RWPE1 (cell line): ENCODE measurements around the gene PRF1.
"Not testable (repeated sequence)": the region's sequence is repeated elsewhere in the genome, so short reads cannot be mapped to it uniquely, and the experiment has no call there.

Source experiments
- CTCF ChIA-PET: fragments of 350-600 bp; sonication (Branson Sonifier 250); formaldehyde crosslinking; extraction: SDS; loops from one replicate; lab custom pipeline; 2021; lab: Yijun Ruan, JAX
- POLR2A ChIA-PET: fragments of 400-600 bp; formaldehyde crosslinking; extraction: SDS; loops from one replicate; lab custom pipeline; 2020; ENCODE audit warnings: antibody characterized with exemption; ENCODE audit not compliant: low non-redundant PET; lab: Yijun Ruan, JAX
- DNase-seq: peaks from one replicate; pipeline ENCODE4 v3.0.0; 2012; ENCODE audit warnings: low spot score
- H3K27ac ChIP-seq: fragments of 450-650 bp; 2 replicates; pipeline ENCODE4 v1.5.1; 2017
- TF ChIP-seq, protein P1 (sequence below): fragments of 450-650 bp; conservative IDR thresholded peaks from 2 replicates; pipeline ENCODE4 v1.5.1; 2017; ENCODE audit warnings: low read depth, mild to moderate bottlenecking

Gene PRF1

DNA sequence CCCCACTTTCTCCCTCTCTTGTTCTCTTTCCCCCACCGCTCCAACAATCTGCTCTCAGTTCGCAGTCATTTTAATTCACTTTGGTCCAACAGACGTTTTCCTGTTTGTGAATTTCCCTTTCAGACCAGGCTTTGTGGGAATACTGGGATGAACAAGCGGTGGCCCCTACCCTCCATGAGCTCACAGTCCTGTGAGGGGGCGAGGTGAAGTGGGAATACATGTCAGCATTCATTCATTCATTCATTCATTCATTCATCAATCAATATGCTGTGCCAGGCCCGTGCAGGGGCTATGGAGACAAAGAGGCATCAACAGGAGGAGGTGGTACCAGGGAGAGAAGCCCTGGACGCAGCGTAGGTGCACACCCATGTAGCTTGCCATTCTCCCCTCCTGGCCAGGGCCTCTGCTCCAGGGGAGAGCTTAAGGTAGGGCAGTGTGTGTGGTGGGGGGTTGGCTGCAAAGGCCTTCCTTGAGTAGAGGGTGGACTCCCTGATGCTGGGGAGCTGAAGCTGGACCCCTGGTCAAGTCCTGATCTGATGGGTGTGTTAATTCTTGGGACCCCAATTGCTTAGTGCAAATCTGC lies 16.1 kb downstream of the PRF1 start:
- no peak overlapping the region for H3K27ac ChIP-seq
- TF ChIP-seq, protein P1, sequence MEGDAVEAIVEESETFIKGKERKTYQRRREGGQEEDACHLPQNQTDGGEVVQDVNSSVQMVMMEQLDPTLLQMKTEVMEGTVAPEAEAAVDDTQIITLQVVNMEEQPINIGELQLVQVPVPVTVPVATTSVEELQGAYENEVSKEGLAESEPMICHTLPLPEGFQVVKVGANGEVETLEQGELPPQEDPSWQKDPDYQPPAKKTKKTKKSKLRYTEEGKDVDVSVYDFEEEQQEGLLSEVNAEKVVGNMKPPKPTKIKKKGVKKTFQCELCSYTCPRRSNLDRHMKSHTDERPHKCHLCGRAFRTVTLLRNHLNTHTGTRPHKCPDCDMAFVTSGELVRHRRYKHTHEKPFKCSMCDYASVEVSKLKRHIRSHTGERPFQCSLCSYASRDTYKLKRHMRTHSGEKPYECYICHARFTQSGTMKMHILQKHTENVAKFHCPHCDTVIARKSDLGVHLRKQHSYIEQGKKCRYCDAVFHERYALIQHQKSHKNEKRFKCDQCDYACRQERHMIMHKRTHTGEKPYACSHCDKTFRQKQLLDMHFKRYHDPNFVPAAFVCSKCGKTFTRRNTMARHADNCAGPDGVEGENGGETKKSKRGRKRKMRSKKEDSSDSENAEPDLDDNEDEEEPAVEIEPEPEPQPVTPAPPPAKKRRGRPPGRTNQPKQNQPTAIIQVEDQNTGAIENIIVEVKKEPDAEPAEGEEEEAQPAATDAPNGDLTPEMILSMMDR: no peak
- CTCF ChIA-PET: no interaction called here
- DNase-seq: no peak
- POLR2A ChIA-PET: no interaction called here

DNA sequence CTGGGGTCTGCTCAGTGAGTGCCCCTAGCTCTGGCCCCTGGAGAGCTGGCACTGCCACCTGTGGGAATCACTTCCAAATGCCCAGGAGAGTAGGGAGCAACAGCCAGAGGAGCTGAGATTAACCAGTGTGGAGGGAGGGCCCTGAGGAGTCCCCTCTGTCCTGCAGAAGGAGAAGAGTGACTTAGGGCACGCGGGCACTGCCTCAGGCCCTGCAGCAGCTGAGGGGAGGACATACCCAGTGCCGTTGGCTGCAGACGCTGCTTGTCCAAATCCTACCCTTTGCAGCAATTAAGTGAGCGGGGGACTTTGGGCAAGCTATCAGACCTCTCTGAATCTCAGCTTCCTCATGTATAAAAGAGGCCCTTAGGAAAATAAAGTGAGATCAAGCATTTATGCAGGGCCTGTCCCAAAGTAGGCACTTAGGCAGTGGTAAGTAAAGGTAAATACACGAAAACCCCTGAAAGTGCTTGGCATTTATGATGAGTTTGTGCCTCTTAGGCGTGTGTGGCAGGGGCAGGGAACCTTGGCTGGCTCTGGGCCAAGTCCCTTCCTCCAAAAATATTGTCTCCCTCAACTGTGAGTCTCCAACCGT lies 16.9 kb downstream of the PRF1 start:
- CTCF ChIA-PET: interaction anchor here (0.6 to 0.7 kb wide), 2 partner anchors 122 to 1039 kb away, joined by 3 to 4 read pairs; no protein-coding TSS in a partner anchor
- POLR2A ChIA-PET: no interaction called here
- TF ChIP-seq, protein P1: no peak
- H3K27ac ChIP-seq: no peak overlapping the region
- no peak for DNase-seq

DNA sequence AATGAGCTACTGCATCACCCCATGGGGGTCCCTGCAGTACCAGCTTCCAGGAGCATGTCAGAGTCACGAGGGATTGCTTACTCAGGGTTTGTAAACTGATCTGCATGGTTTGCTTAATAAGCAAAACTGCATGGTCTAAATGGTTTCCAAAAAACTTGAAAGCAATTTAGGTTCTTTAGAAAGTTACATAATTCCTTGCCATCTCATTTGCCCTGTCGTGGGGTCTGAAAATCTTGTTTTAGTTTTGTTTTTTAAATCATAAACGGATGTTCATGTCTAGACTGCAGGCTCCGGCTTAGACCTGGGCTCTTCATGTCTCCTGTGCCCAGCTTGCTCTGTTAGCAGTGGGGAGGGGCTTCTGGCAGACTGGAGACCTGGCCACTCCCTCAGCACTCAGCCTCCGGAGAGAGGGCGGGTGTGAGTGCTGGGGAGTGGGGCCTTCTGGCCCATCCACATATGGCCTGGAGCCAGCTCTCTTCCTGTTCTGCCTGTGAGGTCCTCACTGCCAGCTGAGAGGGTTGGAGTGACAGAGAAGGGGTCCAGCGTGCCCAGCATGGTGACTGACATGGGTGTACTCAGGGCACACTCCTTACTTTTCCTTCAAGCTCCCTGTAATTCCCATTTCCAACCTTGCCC lies 17.5 kb downstream of the PRF1 start:
- CTCF ChIA-PET: interaction anchor here (0.6 to 0.7 kb wide), 2 partner anchors 122 to 1038 kb away, joined by 3 to 4 read pairs; no protein-coding TSS in a partner anchor
- POLR2A ChIA-PET: no interaction called here
- TF ChIP-seq, protein P1: no peak
- H3K27ac ChIP-seq: no peak overlapping the region
- no peak for DNase-seq

DNA sequence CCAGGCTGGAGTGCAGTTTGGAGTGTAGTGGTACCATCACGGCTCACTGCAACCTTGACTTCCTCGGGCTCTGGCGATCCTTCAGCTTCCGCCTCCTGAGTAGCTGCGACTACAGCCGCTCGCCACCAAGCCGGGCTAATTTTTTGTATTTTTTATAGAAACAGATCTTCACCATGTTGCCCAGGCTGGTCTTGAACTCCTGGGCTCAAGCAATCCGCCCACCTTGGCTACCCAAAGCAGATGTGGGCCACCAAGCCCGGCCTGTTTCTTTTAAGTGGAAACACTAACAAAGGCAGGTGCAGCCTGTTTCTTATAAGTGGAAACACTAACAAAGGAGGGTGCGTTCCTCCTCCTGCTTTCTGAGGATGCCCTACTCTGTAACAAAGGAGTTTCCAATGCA lies 18.2 kb downstream of the PRF1 start:
- TF ChIP-seq, protein P1: no peak
- no peak for DNase-seq
- no peak overlapping the region for H3K27ac ChIP-seq
- ChIA-PET CTCF (no interaction called here), POLR2A (no interaction called here)

DNA sequence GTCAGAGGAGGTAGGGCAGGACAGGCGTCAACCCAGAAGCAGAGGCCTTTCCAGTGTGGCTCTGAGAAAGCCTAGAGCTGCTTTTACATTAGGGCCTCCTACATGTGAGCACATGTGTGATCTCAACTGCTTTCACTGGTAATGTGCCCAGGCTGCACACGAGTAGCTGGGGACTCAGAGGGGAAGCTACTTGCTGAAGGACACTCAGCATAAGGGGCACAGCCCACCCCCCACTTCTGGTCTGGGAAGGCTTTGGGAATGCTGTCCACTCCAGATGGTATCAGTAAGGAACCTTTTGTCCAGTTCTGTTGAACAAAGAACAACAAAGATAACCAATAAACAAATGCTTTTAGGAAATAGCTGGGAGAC lies 18.9 kb downstream of the PRF1 start:
- TF ChIP-seq, protein P1: no peak
- ChIA-PET POLR2A (no interaction called here), CTCF (no interaction called here)
- no peak overlapping the region for H3K27ac ChIP-seq
- DNase-seq: no peak

DNA sequence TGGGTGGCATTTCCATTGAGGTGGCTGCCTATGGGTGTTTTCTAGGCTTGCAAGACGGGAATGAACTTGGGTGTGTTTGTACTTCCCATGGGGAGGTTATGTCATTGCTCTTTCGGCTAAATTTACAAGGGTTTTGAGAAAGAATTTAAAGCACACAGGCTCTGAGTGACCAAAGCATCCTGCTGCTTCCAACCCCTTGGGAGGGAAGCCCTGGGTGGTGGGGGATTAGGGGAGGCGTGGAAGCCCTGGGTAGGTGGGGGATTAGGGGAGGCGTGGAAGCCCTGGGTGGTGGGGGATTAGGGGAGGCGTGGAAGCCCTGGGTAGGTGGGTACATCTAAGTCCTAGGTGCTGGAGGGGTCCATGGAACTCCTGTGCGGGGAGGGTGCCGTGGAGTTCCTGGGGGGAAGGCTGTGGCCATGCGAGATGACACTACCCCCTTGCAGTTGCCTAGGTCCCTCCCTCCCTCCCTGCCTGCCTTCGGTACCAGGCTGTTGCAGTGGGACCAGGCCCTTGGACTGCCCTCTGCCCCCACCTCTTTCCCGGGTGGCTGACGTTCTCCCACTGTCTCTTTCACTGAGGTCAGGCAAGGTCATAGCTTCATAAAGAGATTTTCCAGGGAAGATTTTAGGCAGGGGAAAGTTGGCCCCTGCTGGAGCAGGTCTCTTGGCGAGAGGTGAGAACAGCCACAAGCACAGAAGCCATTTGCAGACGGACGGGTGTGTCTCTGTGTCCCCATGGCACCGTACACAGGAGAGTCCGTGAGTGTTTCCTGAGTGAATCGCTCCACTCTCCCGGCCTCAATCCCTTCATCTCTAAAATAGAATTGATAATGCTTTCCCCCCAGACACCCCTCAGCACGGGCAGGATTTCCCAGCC lies 19.5 kb downstream of the PRF1 start:
- TF ChIP-seq, protein P1: no peak
- no peak overlapping the region for H3K27ac ChIP-seq
- no peak for DNase-seq
- ChIA-PET POLR2A (interaction anchor here (0.6 kb wide), 1 partner anchor 11 kb away, joined by 3 read pairs; no protein-coding TSS in a partner anchor), CTCF (interaction anchor here (0.8 kb wide), 1 partner anchor 33 kb away, joined by 3 read pairs; no protein-coding TSS in a partner anchor)

DNA sequence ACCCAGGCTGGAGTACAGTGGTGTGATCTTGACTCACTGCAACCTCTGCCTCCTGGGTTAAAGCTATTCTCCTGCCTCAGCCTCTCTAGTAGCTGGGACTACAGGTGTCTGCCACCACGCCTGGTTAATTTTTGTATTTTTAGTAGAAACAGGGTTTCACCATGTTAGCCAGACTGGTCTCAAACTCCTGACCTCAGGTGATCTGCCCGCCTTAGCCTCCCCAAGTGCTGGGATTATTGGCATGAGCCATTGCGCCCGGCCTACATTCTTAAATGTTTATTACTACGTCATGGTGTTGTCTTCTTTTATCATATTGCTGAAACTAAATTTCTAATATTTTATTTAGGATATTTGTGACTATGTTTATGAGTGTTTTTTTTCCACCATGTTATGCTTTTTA lies 21.4 kb downstream of the PRF1 start:
- POLR2A ChIA-PET, H3K27ac ChIP-seq, CTCF ChIA-PET, DNase-seq: not testable (repeated sequence)
